ENCODE results near the gene USP15. TPM values are rescaled to one million over a fixed set of nuclear protein-coding genes. Genes with fewer than 3 reads are reported as not detected.

Gene USP15
- total RNA-seq, 1 donor: 51.4 TPM

DNA sequence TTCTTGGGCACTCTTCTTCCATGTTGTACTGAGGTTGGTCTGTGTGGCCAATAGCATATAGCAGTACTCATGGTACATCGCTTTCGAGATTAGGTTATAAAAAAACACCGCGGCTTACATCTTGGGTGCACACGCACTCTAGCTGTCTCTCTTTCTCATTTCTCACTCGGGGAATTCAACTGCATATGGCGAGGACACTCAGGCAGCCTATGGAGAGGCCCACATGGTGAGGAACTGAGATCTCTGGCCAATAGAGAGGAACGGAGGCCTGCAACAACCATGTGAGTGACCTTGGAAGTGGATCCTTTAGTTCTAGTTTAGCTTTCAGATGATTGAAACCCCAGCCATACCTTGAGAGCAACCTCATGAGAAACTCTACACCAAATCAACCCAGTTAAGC is 45.6 kb downstream of the USP15 start:
- no peak overlapping the region for H3K4me3 ChIP-seq (ENCODE audit: insufficient read depth, low read length)
- H4K20me1 ChIP-seq (ENCODE audit: insufficient read depth, low read length): no peaks in the 10 kb centered on the region
- H3K79me2 ChIP-seq (ENCODE audit: insufficient read depth, low read length): peaks cover 48% of the 10 kb centered on the region
- H3K4me2 ChIP-seq (ENCODE audit: insufficient read depth, low read length): no peak overlapping the region
- TF ChIP-seq, protein P1, sequence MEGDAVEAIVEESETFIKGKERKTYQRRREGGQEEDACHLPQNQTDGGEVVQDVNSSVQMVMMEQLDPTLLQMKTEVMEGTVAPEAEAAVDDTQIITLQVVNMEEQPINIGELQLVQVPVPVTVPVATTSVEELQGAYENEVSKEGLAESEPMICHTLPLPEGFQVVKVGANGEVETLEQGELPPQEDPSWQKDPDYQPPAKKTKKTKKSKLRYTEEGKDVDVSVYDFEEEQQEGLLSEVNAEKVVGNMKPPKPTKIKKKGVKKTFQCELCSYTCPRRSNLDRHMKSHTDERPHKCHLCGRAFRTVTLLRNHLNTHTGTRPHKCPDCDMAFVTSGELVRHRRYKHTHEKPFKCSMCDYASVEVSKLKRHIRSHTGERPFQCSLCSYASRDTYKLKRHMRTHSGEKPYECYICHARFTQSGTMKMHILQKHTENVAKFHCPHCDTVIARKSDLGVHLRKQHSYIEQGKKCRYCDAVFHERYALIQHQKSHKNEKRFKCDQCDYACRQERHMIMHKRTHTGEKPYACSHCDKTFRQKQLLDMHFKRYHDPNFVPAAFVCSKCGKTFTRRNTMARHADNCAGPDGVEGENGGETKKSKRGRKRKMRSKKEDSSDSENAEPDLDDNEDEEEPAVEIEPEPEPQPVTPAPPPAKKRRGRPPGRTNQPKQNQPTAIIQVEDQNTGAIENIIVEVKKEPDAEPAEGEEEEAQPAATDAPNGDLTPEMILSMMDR (IDR thresholded peaks at IDR 0.05; ENCODE audit: extremely low read depth, low read depth, low read length): no peak
- H3K36me3 ChIP-seq (ENCODE audit: insufficient read depth, low read length): peaks cover 33% of the 10 kb centered on the region
- no peaks in the 10 kb centered on the region for H3K27me3 ChIP-seq (ENCODE audit: insufficient read depth, low read length)
- no peaks in the 10 kb centered on the region for H3K4me1 ChIP-seq (ENCODE audit: insufficient read depth, low read length)
- no peak overlapping the region for H3K27ac ChIP-seq (ENCODE audit: low read depth, low read length)
- no peak overlapping the region for H2AFZ ChIP-seq (ENCODE audit: low read length)
- no peaks in the 10 kb centered on the region for H3K9me3 ChIP-seq (ENCODE audit: low read depth, low read length)
- DNase-seq (ENCODE audit: insufficient read length, low spot score, missing footprints): no peak

- no peaks in the 10 kb centered on the region for H3K9me3 ChIP-seq (ENCODE audit: low read depth, low read length)
- peaks cover 44% of the 10 kb centered on the region for H3K79me2 ChIP-seq (ENCODE audit: insufficient read depth, low read length)
- H3K4me1 ChIP-seq (ENCODE audit: insufficient read depth, low read length): no peaks in the 10 kb centered on the region
- DNase-seq (ENCODE audit: insufficient read length, low spot score, missing footprints): no peak
- H3K27me3 ChIP-seq (ENCODE audit: insufficient read depth, low read length): no peaks in the 10 kb centered on the region
- peaks cover 3% of the 10 kb centered on the region for H4K20me1 ChIP-seq (ENCODE audit: insufficient read depth, low read length)
- no peak overlapping the region for H3K4me3 ChIP-seq (ENCODE audit: insufficient read depth, low read length)
- H3K27ac ChIP-seq (ENCODE audit: low read depth, low read length): no peak overlapping the region
- TF ChIP-seq, protein P1 (IDR thresholded peaks at IDR 0.05; ENCODE audit: extremely low read depth, low read depth, low read length): no peak
- peaks cover 33% of the 10 kb centered on the region for H3K36me3 ChIP-seq (ENCODE audit: insufficient read depth, low read length)
- H3K4me2 ChIP-seq (ENCODE audit: insufficient read depth, low read length): no peak overlapping the region
- no peak overlapping the region for H2AFZ ChIP-seq (ENCODE audit: low read length)
Observed at GRCh38 chr12:62306569-62307530, 46.6 kb downstream of the USP15 start.

- H2AFZ ChIP-seq (ENCODE audit: low read length): no peak overlapping the region
- H4K20me1 ChIP-seq (ENCODE audit: insufficient read depth, low read length): peaks cover 3% of the 10 kb centered on the region
- H3K27me3 ChIP-seq (ENCODE audit: insufficient read depth, low read length): no peaks in the 10 kb centered on the region
- no peak overlapping the region for H3K4me3 ChIP-seq (ENCODE audit: insufficient read depth, low read length)
- H3K4me2 ChIP-seq (ENCODE audit: insufficient read depth, low read length): no peak overlapping the region
- H3K9me3 ChIP-seq (ENCODE audit: low read depth, low read length): no peaks in the 10 kb centered on the region
- no peaks in the 10 kb centered on the region for H3K4me1 ChIP-seq (ENCODE audit: insufficient read depth, low read length)
- H3K36me3 ChIP-seq (ENCODE audit: insufficient read depth, low read length): peaks cover 26% of the 10 kb centered on the region
- peaks cover 35% of the 10 kb centered on the region for H3K79me2 ChIP-seq (ENCODE audit: insufficient read depth, low read length)
- no peak for DNase-seq (ENCODE audit: insufficient read length, low spot score, missing footprints)
- TF ChIP-seq, protein P1 (IDR thresholded peaks at IDR 0.05; ENCODE audit: extremely low read depth, low read depth, low read length): no peak
- no peak overlapping the region for H3K27ac ChIP-seq (ENCODE audit: low read depth, low read length)
Observed at GRCh38 chr12:62308201-62308600, 48.0 kb downstream of the USP15 start.

GRCh38 chr12:62313727-62314380 is 53.6 kb downstream of the USP15 start:
- H3K27me3 ChIP-seq (ENCODE audit: insufficient read depth, low read length): no peaks in the 10 kb centered on the region
- H4K20me1 ChIP-seq (ENCODE audit: insufficient read depth, low read length): peaks cover 3% of the 10 kb centered on the region
- TF ChIP-seq, protein P1 (IDR thresholded peaks at IDR 0.05; ENCODE audit: extremely low read depth, low read depth, low read length): no peak

More at GRCh38 chr12:62313727-62314380, 53.6 kb downstream of the USP15 start:
- Histone ChIP-seq H3K4me2 (ENCODE audit: insufficient read depth, low read length) (no peak overlapping the region), H3K4me3 (ENCODE audit: insufficient read depth, low read length) (no peak overlapping the region), H3K4me1 (ENCODE audit: insufficient read depth, low read length) (no peaks in the 10 kb centered on the region), H3K9me3 (ENCODE audit: low read depth, low read length) (no peaks in the 10 kb centered on the region), H3K27ac (ENCODE audit: low read depth, low read length) (no peak overlapping the region), H3K36me3 (ENCODE audit: insufficient read depth, low read length) (peaks cover 6% of the 10 kb centered on the region), H2AFZ (ENCODE audit: low read length) (no peak overlapping the region), H3K79me2 (ENCODE audit: insufficient read depth, low read length) (peaks cover 26% of the 10 kb centered on the region)
- no peak for DNase-seq (ENCODE audit: insufficient read length, low spot score, missing footprints)

Data from osteoblast (primary cell).